Measurements from ENCODE around the gene TMPRSS3. TPM values are rescaled to one million over a fixed set of nuclear protein-coding genes. Genes with fewer than 3 reads are reported as not detected.
A peak's percentile ranks its signal among the peaks of the same experiment; 100 is the strongest.

Gene TMPRSS3
- total RNA-seq, 1 donor from 2014 or later, result 0.32 TPM

DNA sequence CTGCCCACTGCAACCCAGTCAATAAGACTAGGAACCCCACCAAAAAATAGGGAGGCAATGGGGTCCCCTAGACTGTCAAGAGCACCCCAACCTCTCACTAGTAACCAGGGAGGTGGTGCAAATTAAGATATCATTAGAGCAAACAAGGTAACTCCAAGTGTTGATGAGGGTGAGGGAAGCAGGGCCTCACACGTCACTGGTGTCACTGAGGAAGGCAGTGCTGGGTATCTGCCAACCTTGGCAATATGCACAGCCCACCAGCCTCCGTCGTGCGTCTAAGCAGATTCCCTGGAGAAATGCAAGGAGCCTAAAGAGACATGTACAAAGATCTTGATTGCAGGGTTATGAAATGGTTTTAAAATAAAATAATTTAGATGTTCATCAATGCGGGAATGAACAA is 11.6 kb upstream of the TMPRSS3 start:
- no peak for ATAC-seq

GRCh38 chr21:42406866-42407265 is 11.0 kb upstream of the TMPRSS3 start:
- ATAC-seq, result no peak

DNA sequence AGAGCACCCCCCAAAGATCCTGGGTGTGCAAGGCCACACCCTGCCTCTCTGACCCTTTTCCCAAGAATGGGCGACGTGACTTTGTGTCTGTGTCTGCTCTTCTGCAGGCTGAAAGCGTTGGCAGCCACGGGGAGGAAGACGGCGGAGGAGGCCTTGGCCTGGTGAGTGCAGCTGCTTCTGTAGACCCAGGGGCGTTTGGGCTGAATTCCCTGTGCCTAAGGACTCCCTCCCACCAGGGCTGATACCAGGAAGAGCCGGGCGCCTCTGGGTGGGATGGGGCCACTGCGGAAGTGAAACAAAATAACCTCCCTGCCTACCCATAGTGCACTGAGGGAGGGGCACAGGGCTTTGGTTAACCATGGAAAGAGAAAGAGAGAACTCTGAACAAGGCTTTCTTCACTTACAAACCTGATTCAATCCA is 10.4 kb upstream of the TMPRSS3 start:
- no peak for ATAC-seq

DNA sequence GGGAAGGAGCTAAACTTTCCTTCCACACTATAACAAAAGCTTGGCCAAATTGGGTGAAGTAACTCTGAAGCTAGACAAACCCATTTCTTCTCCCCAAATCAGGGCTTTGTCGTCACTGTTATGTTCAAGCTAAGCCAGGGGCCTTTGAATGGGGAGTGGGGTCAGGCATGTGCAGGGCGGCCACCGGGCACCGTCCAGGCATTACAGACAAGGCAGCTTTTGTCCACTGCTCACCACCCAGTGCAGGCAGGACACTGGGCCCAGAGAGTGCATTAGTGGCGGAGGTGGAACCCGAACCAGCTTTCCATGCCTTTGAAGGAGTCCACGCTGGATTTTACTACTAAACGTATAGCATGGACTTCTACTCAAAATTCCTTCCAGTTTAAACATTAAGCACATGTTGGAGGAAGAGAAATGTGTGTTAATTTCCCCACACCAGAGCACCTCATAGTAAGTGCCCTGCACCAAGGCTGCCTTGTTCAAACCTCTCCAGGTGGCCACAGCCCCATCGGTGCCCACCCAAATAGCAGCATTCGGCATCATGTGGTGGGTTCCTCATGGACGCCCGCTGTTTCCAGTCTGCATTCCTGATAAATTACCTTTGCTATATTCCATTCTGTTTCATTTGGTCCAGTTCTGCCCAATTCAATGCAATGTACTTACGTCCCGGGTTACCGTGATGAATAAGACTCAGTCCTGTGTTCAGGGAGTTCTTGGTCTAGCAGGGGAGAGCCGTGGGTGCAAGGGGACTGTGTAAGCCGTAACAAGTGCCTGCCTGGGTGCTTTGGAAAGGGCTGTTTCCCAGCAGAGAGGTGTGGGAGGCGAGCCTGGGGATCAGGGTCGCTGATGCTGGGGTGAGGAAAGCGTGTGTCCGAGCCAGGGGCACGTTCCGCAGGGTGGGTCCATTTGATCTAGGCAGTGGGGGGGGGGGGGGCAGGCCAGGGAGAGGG is 9.5 kb upstream of the TMPRSS3 start:
- no peak for ATAC-seq

GRCh38 chr21:42404539-42404938 is 8.7 kb upstream of the TMPRSS3 start:
- no peak for ATAC-seq

DNA sequence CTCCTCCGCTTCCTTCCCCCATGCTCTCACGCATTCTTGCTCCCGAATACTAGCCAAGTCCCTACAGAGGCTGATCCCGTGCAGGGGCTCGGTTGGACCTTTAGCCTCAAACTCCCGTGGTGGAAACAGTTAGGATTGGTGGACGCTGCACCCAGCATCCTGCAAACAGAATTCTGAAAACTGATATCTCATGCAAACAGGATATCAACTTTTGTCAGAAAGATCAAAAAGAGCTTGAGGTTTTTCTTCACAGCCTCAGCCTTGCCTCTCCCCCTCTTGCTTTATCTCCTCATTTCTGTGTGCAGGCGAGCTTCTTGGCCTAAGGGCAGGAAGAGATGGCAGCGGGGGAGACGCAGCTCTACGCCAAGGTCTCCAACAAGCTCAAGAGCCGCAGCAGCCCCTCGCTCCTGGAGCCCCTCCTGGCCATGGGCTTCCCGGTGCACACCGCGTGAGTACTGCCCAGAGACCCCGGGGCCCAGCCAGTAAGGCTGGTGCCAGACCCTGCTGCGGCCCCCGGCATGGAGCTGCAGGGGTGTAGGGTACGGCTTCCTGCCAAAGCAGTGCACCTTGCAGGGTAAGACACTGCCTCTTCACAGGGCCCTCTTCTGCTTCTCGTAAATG is 7.9 kb upstream of the TMPRSS3 start, which contains the start of gene UBASH3A:
Gene UBASH3A, plus strand, starts transcription at position 292 of the 621 bp plus-strand sequence. Its CDS starts 44 bp downstream, at position 336.
- ATAC-seq, result peak; percentile 32

DNA sequence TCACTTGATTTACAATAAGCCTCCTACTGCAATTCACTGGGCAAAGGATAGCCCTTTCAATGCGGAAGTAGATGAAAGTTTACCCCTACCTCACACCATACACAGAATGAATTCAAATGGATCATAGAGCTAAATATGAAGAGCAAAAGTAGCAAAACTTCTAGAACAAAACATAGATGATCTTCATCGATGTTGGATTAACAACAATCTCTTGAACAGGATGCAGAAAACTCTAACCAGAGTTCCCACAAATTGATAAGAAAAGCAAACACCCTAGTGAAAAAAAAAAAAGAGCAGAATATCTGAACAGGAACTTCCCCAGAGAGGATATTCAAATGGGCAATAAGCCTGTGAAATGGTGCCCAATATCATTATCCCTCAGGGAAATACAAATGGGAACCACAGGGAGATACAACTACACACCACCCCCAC is 6.0 kb upstream of the TMPRSS3 start:
- no peak for ATAC-seq

DNA sequence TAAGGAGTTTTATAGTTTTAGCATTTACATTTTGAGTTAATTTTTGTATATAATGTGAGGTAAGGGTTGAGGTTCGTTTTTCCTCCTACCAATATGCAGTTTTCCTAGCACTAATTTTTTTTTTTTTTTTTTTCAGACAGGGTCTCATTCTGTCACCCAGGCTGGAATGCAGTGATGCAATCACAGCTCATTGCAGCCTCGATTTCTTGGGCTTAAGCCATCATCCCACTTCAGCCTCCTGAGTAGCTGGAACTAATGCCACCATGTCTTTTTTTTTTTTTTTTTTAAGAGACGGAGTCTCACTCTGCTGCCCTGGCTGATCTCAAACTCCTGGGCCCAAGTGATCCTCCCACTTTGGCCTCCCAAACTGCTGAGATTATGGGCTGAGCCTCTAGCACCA is 5.3 kb upstream of the TMPRSS3 start:
- ATAC-seq, result no peak

DNA sequence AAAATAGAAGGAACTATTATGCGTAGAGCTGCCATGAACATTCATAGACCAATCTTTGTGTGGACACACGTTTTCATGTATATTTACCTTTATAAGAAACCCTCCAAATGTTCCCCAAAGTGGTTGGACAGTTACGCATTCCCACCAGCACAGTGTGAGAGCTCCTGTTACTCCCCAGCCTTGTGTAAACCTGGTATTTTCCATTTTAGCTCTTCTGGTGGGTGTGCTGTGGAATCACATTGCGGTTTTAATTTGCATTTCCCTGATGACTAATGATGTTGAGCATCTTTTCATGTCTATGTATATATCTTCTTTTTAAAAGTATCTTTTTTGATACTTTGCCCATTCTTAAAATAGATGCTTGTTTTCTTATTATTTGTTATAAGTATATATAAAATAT is 4.7 kb upstream of the TMPRSS3 start:
- no peak for ATAC-seq

DNA sequence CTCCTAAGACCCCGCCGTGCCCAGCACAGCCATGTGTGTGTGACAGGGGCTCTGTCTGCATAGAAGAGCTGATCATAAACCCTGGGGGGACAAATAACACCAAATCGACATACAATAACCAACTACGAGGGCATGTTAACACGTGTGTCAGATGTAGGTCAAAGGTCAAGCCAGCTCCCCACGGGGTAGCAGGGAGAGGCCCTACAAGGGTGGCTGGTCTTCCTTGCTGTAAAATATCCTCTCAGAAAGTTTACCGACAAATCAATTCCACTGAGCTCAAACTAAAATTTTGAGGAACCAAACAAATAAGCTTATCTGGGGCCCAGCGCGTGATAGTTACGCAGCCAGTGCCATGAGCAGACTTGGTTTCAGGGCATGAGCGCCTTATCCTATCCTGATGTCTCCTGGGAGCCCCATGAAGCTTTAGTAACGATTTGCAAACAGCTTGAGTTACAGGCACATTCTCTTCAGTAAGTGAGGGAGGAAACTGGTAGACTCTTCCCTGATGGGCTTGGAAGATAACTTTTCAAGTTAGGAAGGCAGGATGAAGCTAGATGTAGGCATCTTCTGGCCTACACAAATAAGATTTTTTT is 2.7 kb upstream of the TMPRSS3 start:
- no peak for ATAC-seq

GRCh38 chr21:42397746-42398394 is 2.0 kb upstream of the TMPRSS3 start:
- ATAC-seq, result no peak

- no peak for ATAC-seq
Measured at GRCh38 chr21:42396799-42397745, 1.2 kb upstream of the TMPRSS3 start.

GRCh38 chr21:42395302-42395701 is 550 bp downstream of the TMPRSS3 start:
- no peak for ATAC-seq

GRCh38 chr21:42393443-42393950 is 2.4 kb downstream of the TMPRSS3 start:
- ATAC-seq, result no peak

DNA sequence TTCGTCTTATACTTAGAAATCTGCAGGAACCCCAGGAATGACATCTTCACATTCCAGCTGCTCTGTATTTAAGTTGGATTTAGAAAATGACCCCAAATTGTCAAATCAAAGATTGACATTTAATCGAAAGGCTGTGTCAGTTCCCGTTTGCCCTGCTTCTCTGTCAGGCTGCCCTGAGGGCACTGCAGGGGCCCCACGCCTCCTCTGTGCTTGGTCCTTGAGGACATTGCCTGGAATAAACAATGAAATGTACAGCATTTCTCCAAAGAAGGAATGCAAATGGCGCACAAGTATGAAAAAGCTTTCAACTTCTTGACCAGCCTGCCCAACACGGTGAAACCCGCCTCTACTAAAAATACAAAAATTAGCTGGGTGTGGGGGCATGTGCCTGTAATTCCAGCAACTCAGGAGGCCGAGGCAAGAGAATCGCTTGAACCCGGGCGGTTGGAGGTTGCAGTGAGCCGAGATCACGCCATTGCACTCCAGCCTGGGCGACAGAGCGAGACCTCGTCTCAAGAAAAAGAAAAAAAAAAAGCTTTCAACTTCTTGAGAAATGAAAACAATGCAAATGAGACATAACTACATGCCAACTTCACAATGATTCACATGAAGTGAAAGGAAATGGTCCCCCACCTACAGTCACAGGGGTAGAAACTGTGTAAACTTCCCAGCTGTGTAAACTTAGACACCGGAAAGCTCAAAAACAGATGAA is 3.0 kb downstream of the TMPRSS3 start:
- ATAC-seq, result no peak

DNA sequence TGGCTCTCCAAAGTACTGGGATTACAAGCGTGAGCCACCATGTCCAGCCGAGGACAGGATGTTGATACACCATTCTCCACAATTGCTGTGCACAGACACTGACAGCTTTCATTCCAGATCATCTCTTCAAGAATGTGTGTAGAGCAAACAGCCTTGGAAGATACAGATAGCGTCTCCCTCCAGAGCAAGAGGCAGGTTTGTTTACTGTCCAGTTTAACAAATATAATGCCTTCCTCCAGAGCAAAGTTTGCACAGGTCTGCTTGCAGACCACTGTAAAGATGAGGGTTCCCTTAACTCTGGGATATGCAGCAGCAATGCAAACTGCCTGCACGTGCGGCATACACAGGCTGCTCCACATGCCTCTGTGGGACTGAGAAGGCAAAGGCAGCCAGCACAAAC is 4.6 kb downstream of the TMPRSS3 start:
- no peak for ATAC-seq

GRCh38 chr21:42390696-42391095 is 5.2 kb downstream of the TMPRSS3 start:
- ATAC-seq, result no peak

- no peak for ATAC-seq
Measured at GRCh38 chr21:42390193-42390592, 5.7 kb downstream of the TMPRSS3 start.

- ATAC-seq, result no peak
Measured at GRCh38 chr21:42389449-42389835, 6.4 kb downstream of the TMPRSS3 start.

GRCh38 chr21:42388740-42389448 is 7.0 kb downstream of the TMPRSS3 start:
- no peak for ATAC-seq

All from esophagus mucosa (tissue), 1 donor.